Measurements from ENCODE around the gene CGB2. TPM values are rescaled to one million over a fixed set of nuclear protein-coding genes. Genes with fewer than 3 reads are reported as not detected.

The CGB2 gene
- total and polyA plus RNA-seq, 2 of the 4 experiments (the other 2 are of a cell fraction) = not detected

DNA sequence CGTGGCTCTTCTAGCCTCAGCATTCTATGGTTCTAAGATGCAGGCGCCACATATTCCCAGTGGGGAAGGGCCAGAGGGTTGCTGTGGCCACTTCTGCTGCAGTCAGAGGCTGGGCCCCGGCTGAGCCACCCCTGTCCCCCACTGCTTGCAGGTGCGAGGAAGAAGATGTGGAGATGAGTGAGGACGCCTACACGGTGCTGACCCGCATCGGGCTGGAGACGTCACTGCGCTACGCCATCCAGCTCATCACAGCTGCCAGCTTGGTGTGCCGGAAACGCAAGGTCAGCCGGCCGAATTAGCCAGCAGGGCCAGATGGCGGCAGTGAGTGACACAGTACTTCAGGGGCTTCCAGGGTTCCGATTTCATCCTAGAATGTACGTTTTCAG is 16.8 kb upstream of the CGB2 start:
- intact Hi-C loops (cut with micrococcal nuclease) = no loop called here
- CTCF ChIA-PET = no interaction called here
- BruUV-seq (replicated peaks) = no TSS peak

More for the DNA sequence above, 16.8 kb upstream of the CGB2 start:
- no peak overlapping the region for H3K4me3 ChIP-seq (ENCODE audit: insufficient read depth, low read depth, low read length)
- no peak overlapping the region for H2AK9ac ChIP-seq (replicated peaks; ENCODE audit: low read depth, low read length, poor library complexity)
- no peak overlapping the region for H4K8ac ChIP-seq (ENCODE audit: low read depth in 2 of 2, low read length in 2 of 2)
- H3K9me1 ChIP-seq (ENCODE audit: insufficient read depth, low read length) = 0 out of 2 replicates have a peak, but pooled peaks cover 3% of the 10 kb centered on the region
- in situ Hi-C loops (cut with MboI; ENCODE audit: low sequenced_read_pairs) (no loop called here), dilution Hi-C loops (cut with HindIII; ENCODE audit: low sequenced_read_pairs, unreplicated experiment) (no loop called here)
- H3K23ac ChIP-seq (ENCODE audit: low read depth, low read length) = no peak overlapping the region
- no peak overlapping the region for H2BK5ac ChIP-seq (ENCODE audit: low read depth, low read length, poor library complexity, severe bottlenecking)
- no peak overlapping the region for H3K18ac ChIP-seq (ENCODE audit: low read depth, low read length)
- H3K79me1 ChIP-seq (ENCODE audit: low read depth in 1 of 2, low read length in 2 of 2) = peaks cover 0 to 3% of the 10 kb centered on the region in 2 experiments; a peak in 1 of 4 replicates
- no peak overlapping the region for H2BK20ac ChIP-seq (ENCODE audit: low read depth, low read length)
- H4K5ac ChIP-seq (ENCODE audit: low read depth, low read length) = no peak overlapping the region
- H3K36me3 ChIP-seq (ENCODE audit: control insufficient read depth, insufficient read depth, low read length) = peaks cover 49% of the 10 kb centered on the region
- no peak overlapping the region for H4K91ac ChIP-seq (ENCODE audit: insufficient read depth, low read depth, low read length)
- WGBS, 2 experiments (ENCODE audit: extremely low coverage in 2 of 2, insufficient read length in 1 of 2) = 96% methylated on average over 7 of the region's 18 CpGs; no CpG with 5 or more reads in 1 of the 2 experiments
- TF ChIP-seq SMC3 (IDR thresholded peaks at IDR 0.05; ENCODE audit: low read depth, low read length) (no peak), CEBPB (IDR thresholded peaks at IDR 0.05; ENCODE audit: low read depth, low read length) (no peak), FOS (IDR thresholded peaks at IDR 0.05; ENCODE audit: low read depth, low read length) (no peak), POLR2A (IDR thresholded peaks at IDR 0.05; ENCODE audit: low read depth, low read length) (no peak), NFE2L2 (IDR thresholded peaks at IDR 0.05; ENCODE audit: low read depth, low read length) (no peak), RAD21 (IDR thresholded peaks at IDR 0.05; ENCODE audit: low read length) (no peak), MXI1 (IDR thresholded peaks at IDR 0.05; ENCODE audit: borderline replicate concordance, low read depth, low read length) (no peak), RCOR1 (IDR thresholded peaks at IDR 0.05; ENCODE audit: insufficient replicate concordance, low read length) (no peak), CHD1 (IDR thresholded peaks at IDR 0.05; ENCODE audit: low read depth, low read length) (no peak), BHLHE40 (IDR thresholded peaks at IDR 0.05; ENCODE audit: low read depth, low read length) (no peak), RFX5 (IDR thresholded peaks at IDR 0.05; ENCODE audit: low read depth, low read length) (no peak), MAFK (IDR thresholded peaks at IDR 0.05; ENCODE audit: low read depth, low read length) (no peak)
- TF ChIP-seq, protein P1, sequence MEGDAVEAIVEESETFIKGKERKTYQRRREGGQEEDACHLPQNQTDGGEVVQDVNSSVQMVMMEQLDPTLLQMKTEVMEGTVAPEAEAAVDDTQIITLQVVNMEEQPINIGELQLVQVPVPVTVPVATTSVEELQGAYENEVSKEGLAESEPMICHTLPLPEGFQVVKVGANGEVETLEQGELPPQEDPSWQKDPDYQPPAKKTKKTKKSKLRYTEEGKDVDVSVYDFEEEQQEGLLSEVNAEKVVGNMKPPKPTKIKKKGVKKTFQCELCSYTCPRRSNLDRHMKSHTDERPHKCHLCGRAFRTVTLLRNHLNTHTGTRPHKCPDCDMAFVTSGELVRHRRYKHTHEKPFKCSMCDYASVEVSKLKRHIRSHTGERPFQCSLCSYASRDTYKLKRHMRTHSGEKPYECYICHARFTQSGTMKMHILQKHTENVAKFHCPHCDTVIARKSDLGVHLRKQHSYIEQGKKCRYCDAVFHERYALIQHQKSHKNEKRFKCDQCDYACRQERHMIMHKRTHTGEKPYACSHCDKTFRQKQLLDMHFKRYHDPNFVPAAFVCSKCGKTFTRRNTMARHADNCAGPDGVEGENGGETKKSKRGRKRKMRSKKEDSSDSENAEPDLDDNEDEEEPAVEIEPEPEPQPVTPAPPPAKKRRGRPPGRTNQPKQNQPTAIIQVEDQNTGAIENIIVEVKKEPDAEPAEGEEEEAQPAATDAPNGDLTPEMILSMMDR (conservative IDR thresholded peaks at IDR 0.05; ENCODE audit: low read depth, low read length) = no peak
- TF ChIP-seq, protein P2, sequence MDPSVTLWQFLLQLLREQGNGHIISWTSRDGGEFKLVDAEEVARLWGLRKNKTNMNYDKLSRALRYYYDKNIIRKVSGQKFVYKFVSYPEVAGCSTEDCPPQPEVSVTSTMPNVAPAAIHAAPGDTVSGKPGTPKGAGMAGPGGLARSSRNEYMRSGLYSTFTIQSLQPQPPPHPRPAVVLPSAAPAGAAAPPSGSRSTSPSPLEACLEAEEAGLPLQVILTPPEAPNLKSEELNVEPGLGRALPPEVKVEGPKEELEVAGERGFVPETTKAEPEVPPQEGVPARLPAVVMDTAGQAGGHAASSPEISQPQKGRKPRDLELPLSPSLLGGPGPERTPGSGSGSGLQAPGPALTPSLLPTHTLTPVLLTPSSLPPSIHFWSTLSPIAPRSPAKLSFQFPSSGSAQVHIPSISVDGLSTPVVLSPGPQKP (IDR thresholded peaks at IDR 0.05; ENCODE audit: borderline replicate concordance, low read depth, low read length) = no peak
- no peak overlapping the region for H3K4ac ChIP-seq (ENCODE audit: low read depth, low read length)
- H3K27ac ChIP-seq (ENCODE audit: insufficient read depth, low read length) = no peak overlapping the region
- H2BK15ac ChIP-seq (ENCODE audit: low read depth, low read length) = no peak overlapping the region
- no peak overlapping the region for H3K4me2 ChIP-seq (ENCODE audit: low read depth, low read length)
- no peak overlapping the region for H2AK5ac ChIP-seq (ENCODE audit: low read depth, low read length)
- no peak overlapping the region for H3K9ac ChIP-seq (ENCODE audit: low read depth, low read length)
- POLR2A ChIA-PET (ENCODE audit: unreplicated experiment) = no interaction called here
- H2BK120ac ChIP-seq (ENCODE audit: low read depth, low read length) = no peak overlapping the region
- H3K56ac ChIP-seq (ENCODE audit: extremely low read depth, insufficient read depth, low read length) = no peak overlapping the region
- peaks cover 5% of the 10 kb centered on the region; the same call in 1 of the 2 replicates for H3K4me1 ChIP-seq (ENCODE audit: control insufficient read depth, insufficient read depth, low read length)
- H3K14ac ChIP-seq (replicated peaks; ENCODE audit: low read depth, low read length) = no peak overlapping the region
- H2AFZ ChIP-seq (replicated peaks; ENCODE audit: low read length, poor library complexity) = no peak overlapping the region
- no peak for DNase-seq
- ATAC-seq (ENCODE audit: low read depth) = no peak
- H3K27me3 ChIP-seq (ENCODE audit: control insufficient read depth, insufficient read depth, low read length) = no peaks in the 10 kb centered on the region
- H3K9me3 ChIP-seq (ENCODE audit: control insufficient read depth, insufficient read depth, low read length) = no peaks in the 10 kb centered on the region
- H4K20me1 ChIP-seq (ENCODE audit: insufficient read depth, low read length) = no peaks in the 10 kb centered on the region; the same call in 1 of the 2 replicates

Data from IMR-90 (cell line).